Testis (tissue), 3 donors: Measurements from ENCODE around the gene KYAT1. TPM values are rescaled to one million over a fixed set of nuclear protein-coding genes. Genes with fewer than 3 reads are reported as not detected.

Experiments
- DNase-seq: peaks from one replicate; pipeline ENCODE4 v3.0.0-alpha.2; 2019
- H3K27ac ChIP-seq, 2 donors: fragments of 200-600 bp; sonication (generic); one replicate each; pipeline ENCODE4 v1.5.1; 2019
- H3K27me3 ChIP-seq: fragments of 200-600 bp; sonication (generic); one replicate; pipeline ENCODE4 v1.5.1; 2019
- H3K36me3 ChIP-seq: fragments of 200-600 bp; sonication (generic); one replicate; pipeline ENCODE4 v1.5.1; 2017; ENCODE audit warnings: low read depth; ENCODE audit errors: missing control alignments
- H3K4me1 ChIP-seq: fragments of 200-600 bp; sonication (generic); one replicate; pipeline ENCODE4 v1.5.1; 2019
- H3K4me3 ChIP-seq, 2 donors: fragments of 200-600 bp; sonication (generic); one replicate each; pipeline ENCODE4 v1.5.1; 2017 to 2019
- H3K9me3 ChIP-seq: fragments of 200-600 bp; sonication (generic); one replicate; pipeline ENCODE4 v1.5.1; 2017
- POLR2A ChIP-seq: fragments of 450-650 bp; IDR thresholded peaks from one replicate; pipeline ENCODE4 v1.6.1; 2017; ENCODE audit warnings: antibody characterized with exemption, mild to moderate bottlenecking, moderate library complexity
- WGBS, 2 donors: methylation state at CpG; one replicate each; pipeline ENCODE4 v1.1.5; 2018; 5-methylcytosine and 5-hydroxymethylcytosine counted together
- intact Hi-C: fragments of 100-400 bp; cut with DNase I; formaldehyde crosslinking; loops from one replicate; pipeline ENCODE4 v1.15.1; 2023; ENCODE audit warnings: low total_unique reads
- polyA plus RNA-seq: library from polyadenylated mRNA; stranded (reverse); fragments of 350-450 nt; fragmentation: Illumina TruSeq; extraction: RNeasy Lipid Tissue Mini Kit (QIAGEN cat#74804); gene quantifications from one replicate; pipeline ENCODE4 v1.2.3, GENCODE V29; 2014; ENCODE audit warnings: low read depth, low replicate concordance; ENCODE audit not compliant: insufficient read depth
- total RNA-seq, 2 donors: library from RNA; depleted of rRNA; stranded (reverse); fragments of >200 nt; gene quantifications; one replicate each; pipeline ENCODE4 v1.2.3, GENCODE V29; 2016
- TF ChIP-seq, protein P1 (sequence below), 3 experiments: fragments of 450-650 bp in 2 of 3; fragments of 200-600 bp in 1 of 3; sonication (generic) in 1 of 3; IDR thresholded peaks; one replicate each; pipeline ENCODE4 v1.5.1; 2016 to 2019; ENCODE audit warnings: antibody characterized with exemption in 3 of 3, mild to moderate bottlenecking in 2 of 3, moderate library complexity in 1 of 3

Gene KYAT1
- total and polyA plus RNA-seq, 3 donors from 2014 or later, result 11.6 to 18.0 (median 14.0) TPM

DNA sequence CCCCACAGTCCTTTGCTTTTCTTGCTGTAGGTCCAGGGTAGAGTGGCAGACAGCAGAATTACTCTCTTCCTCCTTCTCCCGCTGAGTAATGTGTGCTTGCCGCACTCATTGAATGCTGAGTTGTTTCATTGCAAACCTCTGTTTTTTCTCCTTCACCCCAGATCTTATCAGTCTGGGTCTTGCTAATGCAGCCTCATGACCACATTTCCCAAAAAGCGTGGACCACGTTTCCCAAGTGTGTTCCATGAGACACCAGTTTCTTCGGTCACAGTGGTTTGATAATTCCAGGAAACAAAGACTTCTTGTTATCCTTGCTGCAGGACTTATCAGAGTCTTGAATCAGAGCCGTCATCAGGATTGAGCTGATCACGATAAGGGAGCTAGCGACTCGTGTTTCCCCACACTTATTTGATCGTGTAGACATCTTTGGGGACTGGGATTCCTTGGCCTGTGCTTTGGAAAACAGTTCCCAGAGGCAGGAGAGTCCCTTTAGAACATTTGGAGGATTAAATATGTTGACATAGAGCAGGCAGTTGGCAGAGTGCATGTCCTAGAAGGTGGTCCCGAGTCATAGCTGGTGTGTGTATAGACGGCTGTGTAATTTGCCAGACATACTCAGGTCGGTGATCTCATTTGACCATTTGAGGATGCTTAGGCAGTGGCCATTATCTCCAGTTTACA lies 4.6 kb upstream of the KYAT1 start:
- Histone ChIP-seq H3K4me3 (no peak overlapping the region), H3K27me3 (no peaks in the 10 kb centered on the region), H3K9me3 (no peaks in the 10 kb centered on the region), H3K36me3 (no peaks in the 10 kb centered on the region), H3K27ac (no peak overlapping the region), H3K4me1 (peaks cover 21% of the 10 kb centered on the region)
- 66 to 68% methylated on average over 13 of the region's 13 CpGs for WGBS, 2 donors
- no peak for TF ChIP-seq POLR2A
- TF ChIP-seq, protein P1, sequence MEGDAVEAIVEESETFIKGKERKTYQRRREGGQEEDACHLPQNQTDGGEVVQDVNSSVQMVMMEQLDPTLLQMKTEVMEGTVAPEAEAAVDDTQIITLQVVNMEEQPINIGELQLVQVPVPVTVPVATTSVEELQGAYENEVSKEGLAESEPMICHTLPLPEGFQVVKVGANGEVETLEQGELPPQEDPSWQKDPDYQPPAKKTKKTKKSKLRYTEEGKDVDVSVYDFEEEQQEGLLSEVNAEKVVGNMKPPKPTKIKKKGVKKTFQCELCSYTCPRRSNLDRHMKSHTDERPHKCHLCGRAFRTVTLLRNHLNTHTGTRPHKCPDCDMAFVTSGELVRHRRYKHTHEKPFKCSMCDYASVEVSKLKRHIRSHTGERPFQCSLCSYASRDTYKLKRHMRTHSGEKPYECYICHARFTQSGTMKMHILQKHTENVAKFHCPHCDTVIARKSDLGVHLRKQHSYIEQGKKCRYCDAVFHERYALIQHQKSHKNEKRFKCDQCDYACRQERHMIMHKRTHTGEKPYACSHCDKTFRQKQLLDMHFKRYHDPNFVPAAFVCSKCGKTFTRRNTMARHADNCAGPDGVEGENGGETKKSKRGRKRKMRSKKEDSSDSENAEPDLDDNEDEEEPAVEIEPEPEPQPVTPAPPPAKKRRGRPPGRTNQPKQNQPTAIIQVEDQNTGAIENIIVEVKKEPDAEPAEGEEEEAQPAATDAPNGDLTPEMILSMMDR (IDR thresholded peaks at IDR 0.05), result no peak
- DNase-seq, result no peak
- intact Hi-C loops, result no loop called here

GRCh38 chr9:128885798-128886197 lies 4.0 kb upstream of the KYAT1 start:
- DNase-seq, result no peak
- Histone ChIP-seq H3K36me3 (no peaks in the 10 kb centered on the region), H3K4me1 (peaks cover 23% of the 10 kb centered on the region), H3K27ac (peak overlapping the region in 1 of 2 donors; percentile 6), H3K9me3 (no peaks in the 10 kb centered on the region), H3K27me3 (no peaks in the 10 kb centered on the region), H3K4me3 (no peak overlapping the region)
- intact Hi-C loops, result no loop called here
- TF ChIP-seq, protein P1 (IDR thresholded peaks at IDR 0.05), result no peak
- no peak for TF ChIP-seq POLR2A
- 60 to 85% methylated on average over 10 to 15 of the region's 15 CpGs for WGBS, 2 donors

GRCh38 chr9:128885376-128885775 lies 3.6 kb upstream of the KYAT1 start:
- intact Hi-C loops, result no loop called here
- peak overlapping the region in 1 of 2 donors; percentile 6 for H3K27ac ChIP-seq
- DNase-seq, result no peak
- H3K4me1 ChIP-seq, result peaks cover 26% of the 10 kb centered on the region
- TF ChIP-seq, protein P1 (IDR thresholded peaks at IDR 0.05), result no peak
- no peak for TF ChIP-seq POLR2A
- no peaks in the 10 kb centered on the region for H3K36me3 ChIP-seq
- WGBS, 2 donors, result 70 to 77% methylated on average over 7 to 8 of the region's 8 CpGs
- H3K9me3 ChIP-seq, result no peaks in the 10 kb centered on the region
- no peak overlapping the region for H3K4me3 ChIP-seq
- no peaks in the 10 kb centered on the region for H3K27me3 ChIP-seq

- WGBS, 2 donors, result 38 to 57% methylated on average over 2 of the region's 2 CpGs
- Histone ChIP-seq H3K4me3 (no peak overlapping the region), H3K4me1 (peaks cover 37% of the 10 kb centered on the region), H3K9me3 (no peaks in the 10 kb centered on the region), H3K27me3 (no peaks in the 10 kb centered on the region), H3K36me3 (no peaks in the 10 kb centered on the region), H3K27ac (no peak overlapping the region)
- intact Hi-C loops, result loop anchor here (5.0 kb wide), 1 partner anchor 38 kb away; the partner anchor contains the start of gene PHYHD1
- DNase-seq, result no peak
- no peak for TF ChIP-seq POLR2A
- TF ChIP-seq, protein P1 (IDR thresholded peaks at IDR 0.05), result no peak
These were observed 2.4 kb upstream of the KYAT1 start for GRCh38 chr9:128884164-128884563.
